ENCODE measurements around the gene LIN54. TPM values are rescaled to one million over a fixed set of nuclear protein-coding genes. Genes with fewer than 3 reads are reported as not detected.

The LIN54 gene
- total and polyA plus RNA-seq, 7 donors = 4.6 to 10.0 (median 6.5) TPM

DNA sequence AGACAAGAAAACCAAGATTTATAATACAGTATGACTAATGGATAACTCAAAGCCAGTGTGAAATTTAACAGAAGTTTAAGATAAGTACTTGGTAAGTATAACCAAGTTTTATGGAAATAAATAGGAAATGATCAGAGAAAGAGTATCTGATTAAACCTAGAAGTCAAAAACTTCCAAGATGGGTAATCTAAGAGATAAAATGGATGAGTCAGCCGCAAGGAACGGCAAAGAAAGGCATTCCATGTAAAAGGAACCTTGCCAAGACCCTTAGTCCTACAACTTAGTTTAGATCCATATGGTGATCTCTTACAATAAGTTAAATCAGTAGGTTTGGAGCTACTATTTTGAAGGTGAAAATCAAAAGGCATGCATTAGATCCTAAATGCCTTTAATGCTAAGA lies 34.8 kb downstream of the LIN54 start:
- H3K27me3 ChIP-seq = no peaks in the 10 kb centered on the region
- no peaks in the 10 kb centered on the region for H3K9me3 ChIP-seq
- peaks cover 0 to 13% (median 0%) of the 10 kb centered on the region in 4 donors for H3K36me3 ChIP-seq
- no peak overlapping the region for H3K27ac ChIP-seq
- no peaks in the 10 kb centered on the region for H3K4me1 ChIP-seq
- no peak overlapping the region for H3K4me3 ChIP-seq
- WGBS, 2 donors = 96 to 98% methylated on average over 2 of the region's 2 CpGs
- TF ChIP-seq, protein P1, sequence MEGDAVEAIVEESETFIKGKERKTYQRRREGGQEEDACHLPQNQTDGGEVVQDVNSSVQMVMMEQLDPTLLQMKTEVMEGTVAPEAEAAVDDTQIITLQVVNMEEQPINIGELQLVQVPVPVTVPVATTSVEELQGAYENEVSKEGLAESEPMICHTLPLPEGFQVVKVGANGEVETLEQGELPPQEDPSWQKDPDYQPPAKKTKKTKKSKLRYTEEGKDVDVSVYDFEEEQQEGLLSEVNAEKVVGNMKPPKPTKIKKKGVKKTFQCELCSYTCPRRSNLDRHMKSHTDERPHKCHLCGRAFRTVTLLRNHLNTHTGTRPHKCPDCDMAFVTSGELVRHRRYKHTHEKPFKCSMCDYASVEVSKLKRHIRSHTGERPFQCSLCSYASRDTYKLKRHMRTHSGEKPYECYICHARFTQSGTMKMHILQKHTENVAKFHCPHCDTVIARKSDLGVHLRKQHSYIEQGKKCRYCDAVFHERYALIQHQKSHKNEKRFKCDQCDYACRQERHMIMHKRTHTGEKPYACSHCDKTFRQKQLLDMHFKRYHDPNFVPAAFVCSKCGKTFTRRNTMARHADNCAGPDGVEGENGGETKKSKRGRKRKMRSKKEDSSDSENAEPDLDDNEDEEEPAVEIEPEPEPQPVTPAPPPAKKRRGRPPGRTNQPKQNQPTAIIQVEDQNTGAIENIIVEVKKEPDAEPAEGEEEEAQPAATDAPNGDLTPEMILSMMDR (IDR thresholded peaks at IDR 0.05) = no peak
- TF ChIP-seq EP300 (IDR thresholded peaks at IDR 0.05) = no peak
- TF ChIP-seq POLR2AphosphoS5 (IDR thresholded peaks at IDR 0.05) = no peak
- TF ChIP-seq POLR2A (IDR thresholded peaks at IDR 0.05) = no peak
- intact Hi-C loops (cut with DNase I) = no loop called here
- no peak for DNase-seq

DNA sequence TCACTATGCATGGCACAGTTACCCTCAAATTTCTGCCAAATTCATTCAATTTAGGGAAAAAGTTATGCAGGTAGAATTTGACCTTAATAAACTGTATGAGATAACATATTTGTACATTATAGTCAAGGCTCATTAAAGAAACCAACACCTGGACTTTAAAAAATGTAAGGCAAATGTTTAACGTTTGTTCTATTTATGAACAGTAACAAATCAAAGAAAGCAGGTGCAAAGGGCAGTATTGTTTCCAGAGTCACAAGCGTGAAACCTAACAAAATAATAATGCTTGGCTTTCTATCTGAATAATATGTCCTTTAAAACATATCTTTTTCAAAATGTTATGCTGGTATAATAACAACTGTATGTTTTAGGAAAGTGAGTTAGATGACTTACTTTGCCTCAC lies 41.2 kb downstream of the LIN54 start:
- DNase-seq = no peak
- Histone ChIP-seq H3K9me3 (no peaks in the 10 kb centered on the region), H3K27me3 (no peaks in the 10 kb centered on the region), H3K4me1 (no peaks in the 10 kb centered on the region), H3K36me3 (peaks cover 0 to 50% (median 5%) of the 10 kb centered on the region in 4 donors), H3K27ac (no peak overlapping the region), H3K4me3 (no peak overlapping the region)
- TF ChIP-seq, protein P1 (IDR thresholded peaks at IDR 0.05) = no peak
- TF ChIP-seq POLR2A (IDR thresholded peaks at IDR 0.05) (no peak), POLR2AphosphoS5 (IDR thresholded peaks at IDR 0.05) (no peak), EP300 (IDR thresholded peaks at IDR 0.05) (no peak)
- 17 to 55% methylated on average over 2 of the region's 2 CpGs for WGBS, 2 donors
- intact Hi-C loops (cut with DNase I) = no loop called here

DNA sequence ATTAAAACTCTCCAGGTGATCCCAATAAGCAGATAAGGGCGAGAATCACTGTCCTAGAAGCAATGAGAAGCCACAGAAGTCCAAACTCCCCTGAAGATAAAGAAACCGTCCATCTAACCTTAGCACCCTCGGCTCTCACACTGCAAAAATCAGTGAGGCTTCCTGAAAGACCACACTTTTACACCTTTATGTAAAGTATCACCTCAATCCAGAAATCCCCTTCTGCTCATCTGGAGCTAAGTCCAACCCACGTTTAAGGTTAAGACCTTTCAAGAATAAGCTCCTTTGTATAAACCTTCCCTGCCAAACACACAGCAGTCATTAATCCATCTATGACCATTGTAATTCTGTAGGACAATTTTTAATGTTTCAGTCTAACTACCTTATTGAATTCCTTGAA lies 41.7 kb downstream of the LIN54 start:
- Histone ChIP-seq H3K36me3 (peaks cover 0 to 49% (median 5%) of the 10 kb centered on the region in 4 donors), H3K27me3 (no peaks in the 10 kb centered on the region), H3K4me1 (no peaks in the 10 kb centered on the region), H3K9me3 (no peaks in the 10 kb centered on the region), H3K4me3 (no peak overlapping the region), H3K27ac (no peak overlapping the region)
- 32 to 71% methylated on average over 4 of the region's 4 CpGs for WGBS, 2 donors
- TF ChIP-seq, protein P1 (IDR thresholded peaks at IDR 0.05) = no peak
- TF ChIP-seq POLR2A (IDR thresholded peaks at IDR 0.05) = no peak
- no peak for TF ChIP-seq EP300 (IDR thresholded peaks at IDR 0.05)
- TF ChIP-seq POLR2AphosphoS5 (IDR thresholded peaks at IDR 0.05) = no peak
- intact Hi-C loops (cut with DNase I) = no loop called here
- DNase-seq = no peak

DNA sequence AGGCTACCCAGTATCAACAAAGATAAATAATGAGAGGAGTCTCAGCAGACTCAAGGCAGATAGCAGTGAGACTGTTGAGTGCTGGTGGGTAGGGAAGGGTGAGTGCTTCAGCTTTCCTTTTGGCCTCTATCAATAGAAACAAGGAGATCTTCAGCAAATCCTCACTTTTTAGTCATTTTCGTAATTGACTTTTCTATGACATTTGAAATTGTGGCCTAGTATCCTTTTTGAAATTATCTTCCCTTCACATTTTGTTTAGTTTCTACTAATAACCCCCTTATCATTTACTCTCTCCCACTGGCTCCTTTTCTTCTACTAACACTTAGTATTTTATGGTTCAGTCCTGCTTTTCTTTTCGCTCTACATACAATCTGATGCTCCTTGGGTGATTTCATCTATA lies 44.9 kb downstream of the LIN54 start:
- Histone ChIP-seq H3K27me3 (no peaks in the 10 kb centered on the region), H3K4me3 (no peak overlapping the region), H3K9me3 (no peaks in the 10 kb centered on the region), H3K36me3 (peaks cover 0 to 56% (median 5%) of the 10 kb centered on the region in 4 donors), H3K4me1 (no peaks in the 10 kb centered on the region), H3K27ac (no peak overlapping the region)
- no peak for DNase-seq
- 99 to 100% methylated on average over 2 of the region's 2 CpGs for WGBS, 2 donors
- intact Hi-C loops (cut with DNase I) = no loop called here
- no peak for TF ChIP-seq POLR2AphosphoS5 (IDR thresholded peaks at IDR 0.05)
- TF ChIP-seq POLR2A (IDR thresholded peaks at IDR 0.05) = no peak
- no peak for TF ChIP-seq EP300 (IDR thresholded peaks at IDR 0.05)
- TF ChIP-seq, protein P1 (IDR thresholded peaks at IDR 0.05) = no peak

DNA sequence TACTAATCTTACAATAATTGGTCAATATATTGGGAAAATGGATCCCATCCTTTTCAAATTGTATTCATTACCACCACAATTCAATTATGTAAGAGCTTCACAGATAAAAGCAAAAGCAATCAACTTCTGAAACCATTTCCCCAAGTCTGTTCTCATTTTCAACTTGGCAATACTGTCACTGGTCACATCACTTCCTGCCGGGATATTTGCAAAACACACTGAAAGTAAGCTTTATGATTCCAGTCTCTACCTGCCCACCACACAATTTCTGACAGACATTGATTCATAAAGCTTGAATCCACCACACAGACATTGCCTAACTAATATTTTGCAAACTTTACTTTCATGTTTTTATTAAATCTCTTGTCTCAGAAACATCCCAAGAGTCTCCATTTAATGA lies 53.6 kb downstream of the LIN54 start:
- no peak overlapping the region for H3K27ac ChIP-seq
- intact Hi-C loops (cut with DNase I) = no loop called here
- no peak for DNase-seq
- TF ChIP-seq, protein P1 (IDR thresholded peaks at IDR 0.05) = no peak
- TF ChIP-seq POLR2A (IDR thresholded peaks at IDR 0.05) = no peak
- no peak for TF ChIP-seq EP300 (IDR thresholded peaks at IDR 0.05)
- TF ChIP-seq POLR2AphosphoS5 (IDR thresholded peaks at IDR 0.05) = no peak
- no peaks in the 10 kb centered on the region for H3K9me3 ChIP-seq
- 94 to 99% methylated on average over 1 of the region's 1 CpG for WGBS, 2 donors
- H3K27me3 ChIP-seq = no peaks in the 10 kb centered on the region
- peaks cover 0 to 15% (median 0%) of the 10 kb centered on the region in 4 donors for H3K36me3 ChIP-seq
- H3K4me3 ChIP-seq = no peak overlapping the region
- no peaks in the 10 kb centered on the region for H3K4me1 ChIP-seq

Data from sigmoid colon (tissue), 7 donors.